RWPE2 (cell line): ENCODE data around the gene PPP2R2D.

Experiments used
- ATAC-seq: fragments of 200-7000 bp; cut with Tn5 transposase; 3 replicates; pipeline ENCODE4 v1.9.1; 2021; ENCODE audit warnings: low read depth
- DNase-seq: peaks from one replicate; pipeline ENCODE4 v3.0.0-alpha.2; 2020; ENCODE audit warnings: low spot score
- H3K27ac ChIP-seq: fragments of 450-650 bp; 2 replicates; pipeline ENCODE4 v1.5.1; 2017; ENCODE audit warnings: mild to moderate bottlenecking; ENCODE audit not compliant: poor library complexity, severe bottlenecking
- H3K27me3 ChIP-seq: fragments of 250-450 bp; sonication (Bioruptor Pico); 2 replicates; pipeline ENCODE4 v1.5.1; 2021; ENCODE audit warnings: mild to moderate bottlenecking, moderate library complexity; ENCODE audit not compliant: insufficient read depth, poor library complexity, severe bottlenecking
- H3K36me3 ChIP-seq: fragments of 250-450 bp; sonication (Bioruptor Pico); 2 replicates; pipeline ENCODE4 v1.5.1; 2020; ENCODE audit warnings: low read depth, mild to moderate bottlenecking, moderate library complexity
- H3K4me1 ChIP-seq: fragments of 250-450 bp; sonication (Bioruptor Pico); 2 replicates; pipeline ENCODE4 v1.5.1; 2021; ENCODE audit warnings: mild to moderate bottlenecking, moderate library complexity; ENCODE audit not compliant: insufficient read depth, poor library complexity, severe bottlenecking
- H3K4me3 ChIP-seq: fragments of 250-450 bp; sonication (Bioruptor Pico); 2 replicates; pipeline ENCODE4 v1.5.1; 2021; ENCODE audit warnings: mild to moderate bottlenecking, moderate library complexity; ENCODE audit not compliant: severe bottlenecking
- H3K9me3 ChIP-seq: fragments of 250-450 bp; sonication (Bioruptor Pico); 2 replicates; pipeline ENCODE4 v1.5.1; 2021; ENCODE audit warnings: mild to moderate bottlenecking, moderate library complexity; ENCODE audit not compliant: severe bottlenecking
- TF ChIP-seq, protein P1 (sequence below): fragments of 450-650 bp; IDR thresholded peaks from one replicate; pipeline ENCODE4 v1.5.1; 2017; ENCODE audit warnings: mild to moderate bottlenecking, moderate library complexity; ENCODE audit not compliant: poor library complexity, severe bottlenecking

PPP2R2D gene

DNA sequence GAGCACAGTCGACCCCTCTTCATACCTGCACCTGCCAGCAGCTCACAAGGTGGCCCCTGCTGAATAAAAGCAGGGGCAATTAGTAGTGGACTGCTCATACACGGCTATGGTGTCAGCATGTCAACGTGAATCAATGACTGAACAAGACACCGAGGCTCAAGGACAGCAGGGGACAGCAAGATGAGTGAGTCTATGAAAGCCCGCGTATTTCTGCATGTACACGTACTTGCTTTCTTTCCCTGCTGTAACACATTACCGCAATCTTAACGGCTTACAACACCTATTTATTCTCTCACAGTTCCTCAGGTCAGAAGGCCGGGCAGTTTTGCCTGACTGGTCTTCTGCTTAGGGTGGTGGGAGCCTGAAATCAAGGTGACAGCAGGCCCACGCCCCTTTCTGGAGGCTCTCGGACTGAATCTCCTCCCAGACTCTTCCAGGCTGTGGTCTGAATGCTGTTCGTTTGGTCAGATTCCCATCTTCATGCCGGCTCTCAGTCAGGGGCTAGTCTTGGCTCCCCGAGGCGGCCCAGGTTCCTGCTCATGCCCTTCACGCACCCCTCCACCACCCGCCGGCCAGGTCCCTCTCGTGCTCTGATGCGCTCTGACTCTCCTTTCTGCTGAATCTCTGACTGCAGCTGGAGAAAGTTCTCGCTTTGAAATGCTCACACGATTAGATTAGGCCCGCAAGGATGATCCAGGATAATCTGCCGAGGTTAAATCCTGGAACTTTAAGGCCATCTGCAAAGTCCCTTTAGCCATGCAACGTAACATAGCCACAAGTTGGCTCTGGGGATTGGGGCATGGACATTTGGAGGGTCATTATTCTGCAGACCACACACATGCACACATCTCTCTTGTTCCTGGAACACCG lies 7.8 kb upstream of the PPP2R2D start:
- Histone ChIP-seq H3K36me3 (no peaks in the 10 kb centered on the region), H3K4me1 (peaks cover 4% of the 10 kb centered on the region), H3K27me3 (no peaks in the 10 kb centered on the region), H3K4me3 (no peak overlapping the region), H3K9me3 (no peaks in the 10 kb centered on the region), H3K27ac (no peak overlapping the region)
- TF ChIP-seq, protein P1, sequence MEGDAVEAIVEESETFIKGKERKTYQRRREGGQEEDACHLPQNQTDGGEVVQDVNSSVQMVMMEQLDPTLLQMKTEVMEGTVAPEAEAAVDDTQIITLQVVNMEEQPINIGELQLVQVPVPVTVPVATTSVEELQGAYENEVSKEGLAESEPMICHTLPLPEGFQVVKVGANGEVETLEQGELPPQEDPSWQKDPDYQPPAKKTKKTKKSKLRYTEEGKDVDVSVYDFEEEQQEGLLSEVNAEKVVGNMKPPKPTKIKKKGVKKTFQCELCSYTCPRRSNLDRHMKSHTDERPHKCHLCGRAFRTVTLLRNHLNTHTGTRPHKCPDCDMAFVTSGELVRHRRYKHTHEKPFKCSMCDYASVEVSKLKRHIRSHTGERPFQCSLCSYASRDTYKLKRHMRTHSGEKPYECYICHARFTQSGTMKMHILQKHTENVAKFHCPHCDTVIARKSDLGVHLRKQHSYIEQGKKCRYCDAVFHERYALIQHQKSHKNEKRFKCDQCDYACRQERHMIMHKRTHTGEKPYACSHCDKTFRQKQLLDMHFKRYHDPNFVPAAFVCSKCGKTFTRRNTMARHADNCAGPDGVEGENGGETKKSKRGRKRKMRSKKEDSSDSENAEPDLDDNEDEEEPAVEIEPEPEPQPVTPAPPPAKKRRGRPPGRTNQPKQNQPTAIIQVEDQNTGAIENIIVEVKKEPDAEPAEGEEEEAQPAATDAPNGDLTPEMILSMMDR, result no peak
- ATAC-seq, result no peak
- DNase-seq, result no peak

DNA sequence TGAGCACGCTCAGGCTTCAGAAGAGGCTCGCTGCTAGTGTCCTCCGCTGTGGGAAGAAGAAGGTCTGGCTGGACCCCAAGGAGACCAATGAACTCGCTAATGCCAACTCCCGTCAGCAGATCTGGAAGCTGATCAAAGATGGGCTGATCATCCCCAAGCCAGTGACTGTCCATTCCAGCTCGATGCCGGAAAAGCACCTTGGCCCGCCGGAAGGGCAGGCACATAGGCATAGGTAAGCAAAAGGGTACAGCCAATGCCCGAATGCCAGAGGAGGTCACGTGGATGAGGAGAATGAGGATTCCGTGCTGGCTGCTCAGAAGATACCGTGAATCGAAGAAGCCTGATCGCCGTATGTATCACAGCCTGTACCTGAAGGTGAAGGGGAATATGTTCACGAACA lies 5.7 kb upstream of the PPP2R2D start:
- Histone ChIP-seq H3K4me3 (no peak overlapping the region), H3K36me3 (no peaks in the 10 kb centered on the region), H3K9me3 (no peaks in the 10 kb centered on the region), H3K4me1 (no peaks in the 10 kb centered on the region), H3K27me3 (no peaks in the 10 kb centered on the region), H3K27ac (no peak overlapping the region)
- TF ChIP-seq, protein P1, result no peak
- no peak for ATAC-seq
- DNase-seq, result no peak

DNA sequence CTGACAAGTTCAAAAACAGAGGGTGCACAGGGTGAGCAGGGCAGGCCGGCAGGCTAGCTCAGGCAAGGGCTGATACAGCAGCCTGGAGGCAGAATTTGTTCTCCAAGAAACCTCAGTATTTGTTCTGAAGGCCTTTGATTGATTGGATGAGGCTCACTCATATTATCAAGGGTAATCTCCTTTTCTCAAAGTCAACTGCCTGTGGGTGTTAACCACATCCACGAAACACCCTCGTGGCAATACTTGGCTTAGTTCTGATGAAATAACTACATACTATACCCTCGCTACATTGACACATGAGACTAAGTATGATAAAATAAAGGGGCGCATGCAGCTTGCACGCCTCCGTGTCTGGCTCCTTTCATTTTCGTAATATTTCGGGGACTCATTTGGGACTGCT lies 4.4 kb upstream of the PPP2R2D start:
- no peaks in the 10 kb centered on the region for H3K27me3 ChIP-seq

DNA sequence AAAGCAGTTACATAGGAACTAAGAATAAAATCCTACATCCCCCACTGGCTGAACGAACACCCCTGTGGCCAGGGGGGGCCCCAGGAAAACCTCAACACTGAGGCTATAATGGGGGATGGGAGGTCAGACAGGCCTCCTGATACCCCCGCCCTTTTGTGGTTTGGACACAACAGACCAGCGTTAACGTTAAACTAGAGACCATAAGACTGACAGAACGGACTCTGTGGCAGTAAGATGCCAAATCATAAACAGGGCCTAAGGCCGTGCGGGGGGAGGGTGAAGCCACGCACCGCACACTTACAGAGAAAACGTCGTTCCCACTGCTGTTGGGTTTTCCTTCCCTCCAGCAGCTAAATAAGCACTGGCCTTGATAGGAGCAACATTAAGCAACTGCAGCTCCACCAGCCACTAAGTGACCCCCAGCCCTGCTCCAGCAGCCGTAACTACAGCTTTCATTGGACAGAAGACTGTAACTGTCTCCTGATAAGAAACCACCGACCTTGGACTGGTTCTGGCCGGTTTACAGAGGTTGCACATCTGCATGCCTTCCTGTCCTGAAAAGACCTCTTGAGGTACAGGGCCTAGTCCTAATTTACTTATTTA lies 3.4 kb upstream of the PPP2R2D start:
- ATAC-seq (no peak), DNase-seq (no peak)
- peaks cover 3% of the 10 kb centered on the region for H3K4me1 ChIP-seq
- H3K36me3 ChIP-seq, result peaks cover 3% of the 10 kb centered on the region
- TF ChIP-seq, protein P1, result no peak
- H3K27me3 ChIP-seq, result no peaks in the 10 kb centered on the region
- no peaks in the 10 kb centered on the region for H3K9me3 ChIP-seq
- H3K27ac ChIP-seq, result no peak overlapping the region
- no peak overlapping the region for H3K4me3 ChIP-seq

More for the DNA sequence above, 4.4 kb upstream of the PPP2R2D start:
- H3K4me3 ChIP-seq, result no peak overlapping the region
- ATAC-seq (no peak), DNase-seq (no peak)
- H3K4me1 ChIP-seq, result no peaks in the 10 kb centered on the region
- H3K9me3 ChIP-seq, result no peaks in the 10 kb centered on the region
- no peaks in the 10 kb centered on the region for H3K36me3 ChIP-seq
- H3K27ac ChIP-seq, result no peak overlapping the region
- TF ChIP-seq, protein P1, result no peak

DNA sequence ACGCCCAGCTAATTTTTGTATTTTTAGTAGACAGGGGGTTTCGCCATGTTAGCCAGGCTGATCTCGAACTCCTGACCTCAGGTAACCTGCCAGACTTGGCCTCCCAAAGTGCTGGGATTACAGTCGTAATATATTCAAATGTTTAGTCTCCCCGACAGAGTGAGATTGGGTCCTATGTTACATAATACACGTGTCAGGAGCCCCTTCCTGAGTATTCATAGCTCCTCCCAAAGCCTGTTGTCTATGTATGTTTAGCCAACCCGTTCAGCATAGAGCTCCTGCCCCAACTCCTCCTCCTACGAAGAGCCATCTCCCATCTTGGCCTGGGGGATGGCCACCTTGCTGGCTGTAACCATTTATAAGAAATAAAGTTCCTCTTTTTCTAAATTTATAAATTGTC lies 2.7 kb upstream of the PPP2R2D start:
- H3K4me1 ChIP-seq, result peaks cover 9% of the 10 kb centered on the region
- ATAC-seq, result no peak
- no peaks in the 10 kb centered on the region for H3K27me3 ChIP-seq
- TF ChIP-seq, protein P1, result no peak
- no peak overlapping the region for H3K4me3 ChIP-seq
- DNase-seq, result no peak
- H3K27ac ChIP-seq, result no peak overlapping the region
- H3K36me3 ChIP-seq, result peaks cover 10% of the 10 kb centered on the region
- H3K9me3 ChIP-seq, result no peaks in the 10 kb centered on the region
